Measurements from ENCODE around the gene ATF4.

DNA sequence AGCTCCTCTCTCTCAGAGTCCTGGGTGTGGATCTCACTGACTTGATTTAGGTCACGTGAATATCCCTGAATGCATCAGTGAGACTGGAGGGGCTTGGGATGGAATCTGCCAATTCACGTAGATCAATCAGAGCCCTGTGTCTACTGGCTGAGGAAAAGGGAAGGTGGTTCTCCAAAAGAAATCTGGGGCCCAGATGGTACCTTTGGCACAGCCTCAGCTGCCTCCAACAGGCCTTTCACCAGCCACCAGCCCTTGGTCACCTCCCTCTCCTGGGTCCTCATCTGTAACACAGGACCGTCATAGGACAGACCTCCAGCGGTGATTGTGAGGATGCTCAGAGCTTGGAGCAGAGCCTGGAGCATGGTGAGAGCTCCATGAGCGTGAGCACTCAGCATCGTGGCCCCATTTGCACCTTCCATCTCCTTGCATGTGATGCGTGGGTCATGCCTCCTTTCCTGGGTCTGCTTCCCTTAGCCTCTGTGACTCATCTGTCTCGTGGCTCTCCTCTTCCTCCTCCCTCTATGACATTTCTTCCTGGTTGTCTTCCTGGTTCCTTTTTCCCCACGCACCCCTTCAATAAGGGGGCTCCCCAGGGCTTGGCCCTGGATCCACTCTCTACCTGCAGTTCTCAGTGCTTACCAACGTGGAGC, 25.8 kb upstream of the ATF4 start:
- TF ChIP-seq, protein P1, sequence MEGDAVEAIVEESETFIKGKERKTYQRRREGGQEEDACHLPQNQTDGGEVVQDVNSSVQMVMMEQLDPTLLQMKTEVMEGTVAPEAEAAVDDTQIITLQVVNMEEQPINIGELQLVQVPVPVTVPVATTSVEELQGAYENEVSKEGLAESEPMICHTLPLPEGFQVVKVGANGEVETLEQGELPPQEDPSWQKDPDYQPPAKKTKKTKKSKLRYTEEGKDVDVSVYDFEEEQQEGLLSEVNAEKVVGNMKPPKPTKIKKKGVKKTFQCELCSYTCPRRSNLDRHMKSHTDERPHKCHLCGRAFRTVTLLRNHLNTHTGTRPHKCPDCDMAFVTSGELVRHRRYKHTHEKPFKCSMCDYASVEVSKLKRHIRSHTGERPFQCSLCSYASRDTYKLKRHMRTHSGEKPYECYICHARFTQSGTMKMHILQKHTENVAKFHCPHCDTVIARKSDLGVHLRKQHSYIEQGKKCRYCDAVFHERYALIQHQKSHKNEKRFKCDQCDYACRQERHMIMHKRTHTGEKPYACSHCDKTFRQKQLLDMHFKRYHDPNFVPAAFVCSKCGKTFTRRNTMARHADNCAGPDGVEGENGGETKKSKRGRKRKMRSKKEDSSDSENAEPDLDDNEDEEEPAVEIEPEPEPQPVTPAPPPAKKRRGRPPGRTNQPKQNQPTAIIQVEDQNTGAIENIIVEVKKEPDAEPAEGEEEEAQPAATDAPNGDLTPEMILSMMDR (IDR thresholded peaks at IDR 0.05): no peak
- TF ChIP-seq POLR2A (IDR thresholded peaks at IDR 0.05) (no peak), POLR2AphosphoS5 (IDR thresholded peaks at IDR 0.05) (no peak)
